Measurements from ENCODE around the gene MS4A6A.
"Not testable (repeated sequence)": the region's sequence is repeated elsewhere in the genome, so short reads cannot be mapped to it uniquely, and the experiment has no call there.

Gene MS4A6A

DNA sequence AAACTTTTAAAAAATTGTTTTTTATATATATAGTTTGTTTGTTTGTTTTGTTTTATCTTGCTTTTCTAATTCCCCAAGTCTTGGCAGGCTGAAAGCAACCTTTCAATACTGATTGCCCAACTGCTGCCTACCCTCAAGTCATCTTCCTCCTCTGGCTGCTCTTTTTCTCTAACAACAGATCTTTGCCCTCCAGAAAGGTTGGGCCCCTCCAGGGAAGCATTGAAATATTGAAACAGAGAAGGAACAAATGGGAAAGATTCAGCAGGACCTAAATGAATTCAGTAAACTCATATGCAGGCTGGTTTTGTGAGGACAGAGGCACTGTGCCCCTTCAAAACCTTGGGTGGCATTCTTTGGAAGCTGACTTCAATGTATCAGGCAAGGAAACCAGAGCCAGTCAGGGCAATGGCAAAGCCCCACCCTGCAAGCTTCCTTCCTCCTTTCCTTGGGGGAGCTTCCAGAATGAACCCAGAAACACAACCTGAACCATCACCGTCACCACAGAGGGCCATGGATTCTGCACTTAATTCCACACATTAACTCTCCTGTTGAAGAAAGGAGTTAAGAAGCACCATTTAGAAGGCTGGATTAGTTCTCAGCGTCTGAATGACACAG is 815 bp upstream of the MS4A6A start:
- DNase-seq (ENCODE audit: low read depth), result no peak

DNA sequence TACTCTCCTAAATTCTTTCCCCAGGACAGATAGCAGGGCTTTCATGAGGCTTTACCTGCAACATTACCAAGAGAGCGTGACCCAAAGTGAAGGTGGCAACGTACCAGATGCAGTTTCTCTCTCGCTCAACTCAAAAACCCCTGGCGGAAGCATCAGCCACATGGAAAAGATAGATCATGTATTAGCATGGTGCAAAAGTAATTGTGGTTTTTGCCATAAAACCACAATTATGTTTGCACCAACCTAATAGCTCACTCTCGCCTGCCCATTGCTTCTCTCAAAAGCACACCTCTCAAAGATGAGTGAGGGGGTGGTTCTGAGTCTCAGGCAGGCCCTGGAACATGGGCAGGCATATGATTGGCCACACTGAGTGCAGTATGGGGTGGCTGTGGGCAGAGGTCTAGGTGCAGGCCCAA is 7.0 kb downstream of the MS4A6A start:
- no peak for DNase-seq (ENCODE audit: low read depth)

DNA sequence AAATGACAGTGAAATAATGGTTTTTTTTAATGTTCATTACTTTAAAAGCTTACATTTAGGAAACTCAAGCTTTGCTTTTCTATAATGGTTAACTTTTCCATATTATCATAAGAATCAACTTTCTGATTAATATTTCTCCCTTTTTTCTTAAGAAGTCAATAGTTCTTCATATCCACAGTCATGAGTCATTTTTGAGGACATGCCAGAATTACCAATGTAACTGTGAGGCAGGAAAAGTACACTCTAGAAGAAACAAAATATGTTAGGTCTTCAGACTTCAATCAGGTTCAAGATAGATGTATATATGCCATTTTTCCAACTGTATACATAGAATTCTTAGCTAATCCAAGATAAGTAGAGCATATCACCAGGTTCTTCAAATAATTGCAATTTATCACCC is 10.9 kb downstream of the MS4A6A start:
- no peak for DNase-seq (ENCODE audit: low read depth)

DNA sequence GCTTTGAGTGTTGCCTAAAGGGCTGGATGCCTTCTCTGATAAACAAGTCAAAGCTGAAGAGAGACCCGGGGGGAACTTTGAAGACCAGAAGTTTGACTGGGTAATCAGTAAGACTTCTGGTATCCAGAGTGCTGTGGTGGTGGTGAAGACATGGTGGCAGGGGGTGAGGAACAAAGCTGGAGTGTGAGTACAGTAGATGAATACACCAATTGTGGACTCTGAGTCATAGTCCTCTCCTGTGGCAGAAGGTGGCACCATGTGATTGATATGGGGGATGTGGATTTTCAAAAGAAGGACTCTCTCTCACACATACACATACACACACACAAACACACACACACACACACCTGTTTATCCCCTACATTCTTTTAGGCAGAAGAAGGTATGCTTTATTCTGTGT is 12.3 kb downstream of the MS4A6A start:
- no peak for DNase-seq (ENCODE audit: low read depth)

DNA sequence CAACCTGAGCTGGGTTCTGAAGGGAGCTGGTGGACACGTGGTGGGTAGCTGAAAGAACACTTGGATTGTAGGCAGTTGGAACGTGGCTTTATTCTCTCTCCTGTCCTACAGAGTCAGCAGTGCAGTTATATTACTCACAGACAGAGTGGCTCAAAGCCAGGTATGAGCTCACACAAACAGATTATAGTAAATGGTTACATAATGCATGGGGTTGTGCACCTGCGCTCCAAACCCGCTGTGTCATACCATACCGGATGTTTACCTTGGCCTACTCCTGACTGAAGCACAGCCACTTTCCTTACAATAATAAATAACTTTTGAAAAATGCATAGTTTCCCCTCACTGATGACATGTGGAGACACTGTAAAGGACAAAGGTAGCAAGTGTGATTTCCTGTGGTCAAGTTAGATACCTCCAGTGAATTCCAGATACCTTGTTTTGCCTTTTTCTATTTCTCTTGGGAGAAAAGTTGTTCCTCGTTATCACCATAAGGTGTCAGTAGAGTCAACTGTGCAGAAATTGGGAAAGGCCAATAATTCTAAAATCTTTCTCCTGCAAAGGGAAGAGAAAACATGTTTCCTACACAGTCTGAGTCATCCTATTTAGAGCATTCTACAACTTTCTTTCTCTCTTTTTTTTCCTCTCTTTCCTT is 13.5 kb downstream of the MS4A6A start:
- peak; percentile 6 for DNase-seq (ENCODE audit: low read depth)

DNA sequence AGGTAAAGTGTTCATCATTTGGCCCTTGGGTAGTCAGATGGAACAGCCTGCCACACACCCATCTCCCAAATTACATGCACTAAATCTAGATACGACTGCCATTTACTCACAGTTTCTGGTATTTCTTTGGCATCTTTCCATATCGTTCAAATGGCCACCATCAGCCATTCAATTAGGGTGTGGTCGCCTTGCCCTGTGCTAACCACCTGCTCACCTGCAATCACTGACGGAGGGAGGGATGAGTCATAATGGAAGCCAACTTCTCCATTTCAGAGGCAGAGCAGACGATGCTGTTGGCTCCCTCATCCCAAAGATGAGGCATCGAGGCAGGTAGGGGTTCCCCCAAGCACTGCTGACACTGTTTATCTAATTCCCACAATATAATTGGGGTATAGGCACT is 14.6 kb downstream of the MS4A6A start:
- DNase-seq (ENCODE audit: low read depth), result no peak

DNA sequence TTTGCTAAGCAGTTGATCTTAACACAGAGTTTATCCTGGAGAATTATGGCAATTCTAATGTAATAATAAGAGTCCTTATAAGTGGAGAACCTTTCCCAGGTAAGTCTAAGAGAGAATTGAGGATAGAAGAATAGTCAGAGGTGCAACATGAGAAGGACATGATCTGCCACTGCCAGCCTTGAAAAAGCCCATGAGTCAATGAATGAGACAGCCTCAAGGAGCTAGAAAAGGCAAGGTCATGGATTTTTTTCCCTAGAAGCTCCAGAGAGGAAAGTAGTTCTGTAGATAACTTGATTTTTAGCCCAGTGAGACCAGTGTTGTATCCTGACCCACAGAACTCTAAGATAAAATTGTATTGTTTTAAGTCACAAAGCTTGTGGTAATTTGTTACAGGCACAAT is 16.9 kb downstream of the MS4A6A start:
- DNase-seq (ENCODE audit: low read depth), result no peak

DNA sequence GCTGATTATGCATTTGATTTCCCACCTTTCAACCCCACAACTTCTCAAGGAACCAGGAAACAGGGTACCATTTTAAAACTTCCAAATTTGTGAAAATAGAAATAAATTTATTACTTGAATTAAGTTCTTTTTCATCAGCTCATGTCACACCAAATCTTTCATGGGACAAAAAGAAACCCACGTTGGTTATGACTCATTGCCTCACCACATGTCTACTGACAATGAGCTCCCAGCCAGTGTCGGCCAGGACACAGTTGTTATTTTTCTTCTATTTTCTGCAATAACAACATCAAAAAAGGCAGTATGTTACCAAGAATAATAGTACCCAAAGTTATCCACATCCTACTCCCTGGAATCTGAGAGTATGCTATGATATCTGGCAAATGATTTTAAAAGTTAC is 17.3 kb downstream of the MS4A6A start:
- DNase-seq (ENCODE audit: low read depth), result no peak

DNA sequence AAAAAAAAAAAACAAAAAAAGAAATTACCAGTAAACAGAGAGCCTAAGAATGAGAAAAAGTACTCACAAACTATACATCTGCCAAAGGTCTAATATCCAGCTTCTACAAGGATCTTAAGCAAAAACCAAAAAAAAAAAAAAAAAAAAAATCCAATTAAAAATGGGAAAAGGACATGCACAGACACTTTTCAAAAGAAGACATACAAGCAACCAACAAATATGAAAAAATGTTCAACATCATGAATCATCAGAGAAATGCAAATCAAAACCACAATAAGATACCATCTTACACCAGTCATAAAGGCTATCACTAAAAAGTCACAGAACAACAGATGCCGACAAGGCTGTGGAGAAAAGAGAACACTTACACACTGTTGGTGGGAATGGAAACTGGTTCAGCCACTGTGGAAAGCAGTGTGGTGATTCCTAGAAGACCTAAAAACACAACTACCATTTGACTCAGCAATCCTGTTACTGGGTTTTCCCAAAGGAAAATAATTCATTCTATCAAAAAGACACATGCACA is 18.3 kb downstream of the MS4A6A start:
- DNase-seq (ENCODE audit: low read depth), result no peak

DNA sequence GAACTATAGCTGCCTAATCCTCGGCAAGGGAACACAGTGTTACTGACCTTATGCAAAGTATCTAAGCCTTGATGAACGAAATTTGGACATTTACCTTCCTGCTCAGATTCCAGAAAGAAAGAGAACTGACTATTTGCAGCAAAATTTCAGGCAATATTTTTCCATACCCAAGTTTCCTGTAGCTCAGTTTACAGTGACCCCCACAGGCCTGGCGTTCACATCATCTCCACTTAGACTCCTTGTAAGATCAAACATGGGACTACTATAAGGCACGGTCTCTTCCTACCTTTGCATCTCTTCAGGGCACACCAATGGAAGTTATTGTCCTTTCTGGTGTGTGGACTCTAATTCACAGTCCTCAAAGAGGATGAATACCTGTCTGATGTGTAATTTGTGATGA is 21.1 kb downstream of the MS4A6A start:
- DNase-seq (ENCODE audit: low read depth), result no peak

DNA sequence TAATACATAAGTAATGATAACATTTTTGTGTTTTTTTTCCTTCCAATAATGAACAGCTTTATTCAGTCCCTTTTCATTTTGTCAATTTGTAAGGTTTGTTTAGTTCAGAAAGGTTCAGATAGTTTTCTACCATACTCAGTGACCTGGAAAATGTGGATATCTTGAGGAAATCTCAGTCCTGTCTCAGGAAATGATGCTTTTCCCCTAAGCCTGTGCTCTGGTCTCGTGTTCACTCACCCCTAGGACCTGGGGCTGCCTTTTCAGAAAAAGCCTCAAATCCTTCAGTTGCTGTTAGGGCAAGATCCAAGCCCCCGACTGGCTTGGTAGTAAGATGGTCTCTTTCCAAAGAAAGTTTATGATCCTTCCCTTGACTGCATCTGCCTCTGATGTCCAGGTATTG is 21.8 kb downstream of the MS4A6A start:
- no peak for DNase-seq (ENCODE audit: low read depth)

DNA sequence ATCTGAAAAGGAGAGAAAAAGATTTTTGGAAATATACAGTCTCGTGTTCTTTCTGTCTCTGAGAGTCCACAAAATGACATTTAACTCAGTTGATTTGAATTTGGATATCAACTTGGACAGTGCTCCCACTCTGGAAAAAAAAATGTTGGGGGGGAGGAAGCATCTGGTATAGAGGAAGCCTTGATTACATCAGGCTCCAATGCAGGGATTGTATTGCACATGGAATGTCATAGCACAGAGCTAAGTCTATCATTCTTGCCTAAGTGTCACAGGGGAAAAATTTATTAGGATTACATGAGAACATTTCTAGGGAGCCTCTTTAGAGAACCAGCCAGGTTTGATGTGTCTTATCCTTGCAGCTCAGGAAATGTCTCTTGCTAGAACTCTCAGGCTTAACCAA is 23.0 kb downstream of the MS4A6A start:
- no peak for DNase-seq (ENCODE audit: low read depth)

DNA sequence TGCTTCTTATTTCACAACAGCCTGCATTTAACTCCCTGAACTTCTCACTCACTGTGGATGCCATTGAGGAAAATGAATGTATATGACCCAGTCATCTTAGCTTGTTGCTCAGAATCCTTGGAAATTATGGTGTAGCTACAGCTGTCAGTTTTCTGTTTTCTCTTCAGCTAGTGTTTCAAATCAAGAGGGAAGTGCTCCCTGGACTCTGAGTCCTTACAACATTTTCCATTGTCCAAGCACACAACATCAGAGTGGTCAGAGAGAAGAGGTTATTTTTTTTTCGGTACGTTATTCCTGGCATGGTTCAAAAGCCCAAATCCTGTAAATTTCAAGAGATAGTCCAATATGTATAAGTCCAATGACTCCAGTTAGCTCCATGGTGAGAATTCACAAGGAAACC is 23.6 kb downstream of the MS4A6A start:
- DNase-seq (ENCODE audit: low read depth), result no peak

DNA sequence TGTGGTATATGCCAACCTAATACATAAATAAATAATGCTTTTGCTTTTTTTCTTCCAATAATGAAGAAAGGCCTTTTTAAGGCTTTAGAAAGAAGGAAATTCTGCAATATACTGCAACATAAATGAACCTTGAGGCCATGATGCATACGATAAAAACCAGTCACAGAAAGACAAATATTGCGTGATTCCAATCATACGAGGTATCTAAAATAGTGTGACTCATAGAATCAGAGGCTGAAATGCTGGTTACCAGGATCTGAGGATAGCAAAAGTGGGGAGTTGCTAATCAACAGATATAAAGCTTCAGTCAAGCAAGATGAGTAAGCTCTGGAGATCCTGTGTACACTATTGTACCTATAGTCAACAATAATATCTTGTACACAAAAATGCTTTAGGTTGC is 24.2 kb downstream of the MS4A6A start:
- DNase-seq (ENCODE audit: low read depth), result no peak

DNA sequence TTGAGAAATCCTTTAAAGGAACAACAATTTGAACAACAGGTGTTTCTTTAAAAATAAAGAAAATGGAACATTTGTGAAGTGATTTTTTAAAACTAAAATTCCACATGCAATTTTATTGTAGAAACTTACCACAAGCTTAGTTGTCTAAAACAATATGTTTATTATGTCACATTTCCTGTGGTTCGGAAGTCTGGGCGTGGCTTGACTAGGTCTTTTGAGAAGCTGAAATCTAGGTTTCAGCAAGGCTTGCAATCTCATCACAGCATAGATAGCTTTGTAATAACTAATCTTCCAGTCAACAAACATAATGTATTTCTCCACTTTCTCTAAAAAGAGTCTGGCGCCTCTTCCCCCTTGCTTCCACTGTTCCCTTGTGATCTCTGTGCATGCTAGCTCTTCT is 27.0 kb downstream of the MS4A6A start:
- DNase-seq (ENCODE audit: low read depth), result no peak

DNA sequence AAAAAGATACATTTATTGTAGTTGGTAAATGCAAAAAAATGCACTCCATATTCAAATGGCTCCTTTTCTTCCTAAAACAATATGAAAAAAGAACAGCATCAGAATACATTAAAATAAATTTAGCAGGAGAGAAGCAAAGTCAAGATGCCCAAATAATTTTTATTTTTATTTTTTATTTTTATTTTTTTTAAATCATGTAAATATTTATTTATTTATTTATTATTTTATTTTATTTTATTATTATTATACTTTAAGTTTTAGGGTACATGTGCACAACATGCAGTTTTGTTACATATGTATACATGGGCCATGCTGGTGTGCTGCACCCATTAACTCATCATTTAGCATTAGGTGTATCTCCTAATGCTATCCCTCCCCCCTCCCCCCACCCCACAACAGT is 30.2 kb downstream of the MS4A6A start:
- DNase-seq (ENCODE audit: low read depth), result not testable (repeated sequence)

DNA sequence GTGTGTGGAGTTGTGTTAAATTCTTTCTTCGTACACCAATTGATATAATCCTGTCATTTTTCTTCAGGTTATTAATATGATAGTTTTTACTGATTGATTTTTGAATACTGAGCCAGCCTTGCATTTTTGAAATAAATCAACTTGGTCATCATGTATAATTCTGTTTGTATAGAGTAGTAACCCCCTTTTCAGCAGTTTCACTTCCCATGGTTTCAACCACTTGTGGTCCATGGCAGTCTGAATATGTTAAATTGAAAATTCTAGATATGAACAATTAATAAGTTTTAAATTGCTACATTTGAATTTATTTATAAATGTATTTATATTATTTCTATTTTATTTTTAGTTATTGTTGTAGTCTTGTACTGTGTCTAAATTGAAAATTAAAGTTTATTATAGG is 32.6 kb downstream of the MS4A6A start:
- DNase-seq (ENCODE audit: low read depth), result no peak

DNA sequence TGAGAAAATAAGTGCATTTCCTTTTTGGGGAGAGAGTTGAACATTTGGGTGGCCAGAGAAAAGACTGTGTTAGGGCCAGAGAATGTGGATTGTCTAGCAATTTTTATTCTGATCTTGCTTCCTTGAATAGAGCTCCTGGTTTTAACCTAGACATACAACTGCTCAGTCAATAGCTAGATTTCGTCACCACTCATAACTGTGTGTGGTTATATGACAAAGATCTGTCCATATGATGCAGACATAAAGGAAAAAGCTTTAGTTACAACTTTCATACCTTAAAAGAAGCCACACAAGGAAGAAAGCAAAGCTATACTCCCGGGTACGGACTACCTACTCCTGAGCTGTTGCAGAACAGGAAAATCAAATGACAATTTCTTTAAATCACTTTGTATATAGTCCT is 37.2 kb downstream of the MS4A6A start:
- DNase-seq (ENCODE audit: low read depth), result no peak

DNA sequence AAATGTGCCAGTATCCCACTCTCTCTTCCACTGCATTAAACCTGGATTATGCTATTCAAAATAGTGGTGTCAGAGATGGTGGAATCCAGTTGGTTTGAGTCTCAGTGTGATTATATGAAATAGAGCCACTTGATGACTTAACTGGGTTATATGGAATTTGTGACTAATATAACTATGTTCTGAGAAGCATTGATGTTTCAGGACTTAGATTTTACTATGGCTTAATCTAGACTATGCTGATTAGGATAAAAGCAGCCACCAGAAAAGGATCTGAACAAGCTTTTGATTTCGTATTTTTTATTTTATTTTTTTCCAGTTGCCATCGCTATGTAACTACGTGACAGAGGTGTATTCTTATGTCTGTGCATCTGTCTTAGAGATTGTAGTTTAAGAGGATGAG is 39.1 kb downstream of the MS4A6A start:
- no peak for DNase-seq (ENCODE audit: low read depth)

DNA sequence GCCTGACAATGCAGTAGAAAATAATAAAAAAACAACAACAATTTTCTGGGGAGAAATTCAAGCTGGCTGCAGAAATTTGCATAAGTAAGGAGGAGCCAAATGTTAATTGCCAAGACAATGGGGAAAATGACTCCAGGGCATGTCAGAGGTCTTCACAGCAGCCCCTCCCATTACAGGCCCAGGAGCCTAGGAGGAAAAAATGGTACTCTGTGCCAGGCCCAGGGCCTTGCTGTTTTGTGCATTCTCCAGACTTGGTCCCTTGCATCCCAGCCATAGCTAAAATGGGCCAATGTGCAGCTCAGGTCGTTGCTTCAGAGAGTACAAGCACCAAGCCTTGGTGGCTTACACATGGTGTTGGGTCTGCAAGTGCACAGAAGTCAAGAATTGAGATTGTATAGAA is 49.0 kb downstream of the MS4A6A start:
- no peak for DNase-seq (ENCODE audit: low read depth)

DNA sequence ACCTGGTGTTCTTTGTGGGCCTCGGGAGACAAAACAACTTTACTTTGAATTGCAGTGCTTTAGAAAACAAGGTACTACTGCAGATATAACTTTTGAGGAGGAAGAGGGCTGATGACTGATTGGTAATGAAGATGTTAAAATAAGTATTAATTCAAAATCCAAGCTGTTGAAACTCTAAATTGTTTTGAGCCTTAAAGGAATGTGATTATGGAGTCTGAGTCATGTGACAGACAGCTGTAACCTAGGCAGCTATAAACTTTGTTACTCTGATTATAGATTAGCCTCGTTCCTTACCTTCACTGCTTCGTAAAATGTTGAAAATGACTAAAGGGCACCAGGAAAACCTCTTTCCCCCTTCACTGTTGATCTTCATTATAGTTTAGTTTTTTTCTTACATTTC is 51.0 kb downstream of the MS4A6A start:
- no peak for DNase-seq (ENCODE audit: low read depth)

DNA sequence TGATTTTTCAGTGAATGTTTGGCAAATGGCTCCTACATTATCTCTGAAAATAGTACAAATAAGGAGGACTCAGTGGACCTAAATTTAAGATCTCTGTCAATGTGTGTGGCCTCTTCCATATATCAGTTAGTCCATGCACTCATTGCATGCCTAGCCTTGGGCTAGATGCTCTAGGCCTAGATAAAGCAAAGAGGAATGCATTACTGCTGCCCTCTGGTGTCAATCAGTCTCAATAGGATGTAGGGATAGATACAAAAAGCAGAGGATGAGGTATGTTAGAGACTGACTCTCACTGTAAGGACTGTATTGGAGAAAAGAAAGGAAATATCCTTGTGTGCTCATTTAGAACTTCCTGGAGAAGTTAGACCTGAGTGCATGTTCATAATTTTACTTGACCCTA is 52.4 kb downstream of the MS4A6A start:
- no peak for DNase-seq (ENCODE audit: low read depth)

DNA sequence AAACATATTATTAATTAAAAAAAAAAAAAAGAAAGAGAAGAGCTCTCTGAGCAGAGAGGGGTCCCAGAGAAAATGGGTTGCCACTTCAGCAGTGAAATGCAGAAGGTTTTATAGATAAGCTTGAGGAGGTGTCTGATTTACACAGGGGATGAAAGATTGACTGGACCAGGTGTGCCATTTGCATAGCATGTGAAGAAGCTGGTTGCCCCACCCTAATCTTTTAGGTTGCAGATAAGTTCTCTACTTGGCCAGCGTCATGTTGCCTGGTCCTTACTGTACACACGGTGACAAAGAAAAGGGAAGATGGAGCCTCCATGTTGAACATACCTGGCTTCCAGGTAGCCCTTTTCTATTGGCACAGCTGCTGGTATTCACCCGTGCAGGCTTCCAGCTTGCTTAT is 53.0 kb downstream of the MS4A6A start:
- DNase-seq (ENCODE audit: low read depth), result no peak

DNA sequence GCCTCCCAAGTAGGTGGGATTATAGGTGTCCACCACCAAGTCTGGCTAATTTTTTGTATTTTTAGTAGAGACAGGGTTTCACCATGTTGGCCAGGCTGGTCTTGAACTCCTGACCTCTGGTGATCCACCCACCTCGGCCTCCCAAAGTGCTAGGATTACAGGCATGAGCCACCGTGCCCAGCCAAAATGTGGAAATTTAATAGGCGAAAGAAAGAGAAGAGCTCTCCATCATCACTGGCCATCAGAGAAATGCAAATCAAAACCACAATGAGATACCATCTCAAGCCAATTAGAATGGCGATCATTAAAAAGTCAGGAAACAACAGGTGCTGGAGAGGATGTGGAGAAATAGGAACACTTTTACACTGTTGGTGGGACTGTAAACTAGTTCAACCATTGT is 54.0 kb downstream of the MS4A6A start:
- DNase-seq (ENCODE audit: low read depth), result not testable (repeated sequence)
